Measurements from ENCODE around the gene NPTN. TPM values are rescaled to one million over a fixed set of nuclear protein-coding genes. Genes with fewer than 3 reads are reported as not detected.
A peak's percentile ranks its signal among the peaks of the same experiment; 100 is the strongest.

NPTN gene
- total RNA-seq, 1 experiment from 2014 or later = 71.0 TPM

- ChIA-PET POLR2A (interaction anchor here (0.6 to 15.3 kb wide), 7 partner anchors 8 to 152 kb away, joined by 3 to 270 read pairs (median 3); no protein-coding TSS in a partner anchor), CTCF (interaction anchor here (0.6 to 9.6 kb wide), 3 partner anchors 8 to 811 kb away, joined by 3 to 308 read pairs (median 4); no protein-coding TSS in a partner anchor)
- BruUV-seq (replicated peaks) = no TSS peak
- peak overlapping the region; percentile 37 for H3K27ac Mint-ChIP-seq (ENCODE audit: low read depth, unreplicated experiment)
- H3K36me3 Mint-ChIP-seq (ENCODE audit: insufficient read depth, unreplicated experiment) = no peaks in the 10 kb centered on the region
- no peaks in the 10 kb centered on the region for H3K9me3 Mint-ChIP-seq (ENCODE audit: unreplicated experiment)
- no peak for TF ChIP-seq CTCF (IDR thresholded peaks at IDR 0.05; ENCODE audit: unreplicated experiment)
- peak overlapping the region; percentile 15 for H3K4me3 Mint-ChIP-seq (ENCODE audit: unreplicated experiment)
- intact Hi-C loops (cut with micrococcal nuclease) = no loop called here
- H3K27me3 Mint-ChIP-seq (ENCODE audit: insufficient read depth, unreplicated experiment) = no peaks in the 10 kb centered on the region
- peaks cover 49% of the 10 kb centered on the region for H3K4me1 Mint-ChIP-seq (ENCODE audit: insufficient read depth, unreplicated experiment)
- no peak for DNase-seq (ENCODE audit: unreplicated experiment)
These were observed 5.1 kb downstream of the NPTN start for GRCh38 chr15:73628102-73628501.

DNA sequence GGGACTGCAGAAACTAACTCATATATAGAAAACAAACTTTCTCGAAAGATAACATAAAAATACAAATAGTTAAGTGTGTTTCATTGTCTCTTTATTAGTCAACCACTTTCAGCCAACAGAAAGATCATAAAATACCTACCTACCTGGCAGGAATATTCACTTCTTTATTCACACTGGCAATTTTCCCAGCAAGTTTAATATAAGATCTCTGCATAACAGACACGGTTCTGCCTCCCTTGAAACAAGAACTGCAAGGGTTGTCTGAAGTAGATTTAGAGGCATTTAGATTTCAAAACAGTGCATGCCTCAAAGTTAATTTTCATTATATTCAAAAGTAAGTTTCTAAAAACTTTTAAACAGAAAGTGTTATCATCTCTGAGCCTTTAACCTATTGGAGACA, 7.1 kb downstream of the NPTN start:
- H3K4me3 Mint-ChIP-seq (ENCODE audit: unreplicated experiment) = peak overlapping the region; percentile 12
- CTCF ChIA-PET = interaction anchor here (0.6 to 1.2 kb wide), 3 partner anchors 10 to 21 kb away, joined by 4 to 5 read pairs (median 5); no protein-coding TSS in a partner anchor
- POLR2A ChIA-PET = interaction anchor here (0.7 to 15.3 kb wide), 4 partner anchors 9 to 23 kb away, joined by 4 to 270 read pairs (median 13); no protein-coding TSS in a partner anchor
- H3K27ac Mint-ChIP-seq (ENCODE audit: low read depth, unreplicated experiment) = peak overlapping the region; percentile 32
- no peaks in the 10 kb centered on the region for H3K36me3 Mint-ChIP-seq (ENCODE audit: insufficient read depth, unreplicated experiment)
- no TSS peak for BruUV-seq (replicated peaks)
- peaks cover 40% of the 10 kb centered on the region for H3K4me1 Mint-ChIP-seq (ENCODE audit: insufficient read depth, unreplicated experiment)
- intact Hi-C loops (cut with micrococcal nuclease) = no loop called here
- no peak for DNase-seq (ENCODE audit: unreplicated experiment)
- H3K27me3 Mint-ChIP-seq (ENCODE audit: insufficient read depth, unreplicated experiment) = no peaks in the 10 kb centered on the region
- TF ChIP-seq CTCF (IDR thresholded peaks at IDR 0.05; ENCODE audit: unreplicated experiment) = no peak
- no peaks in the 10 kb centered on the region for H3K9me3 Mint-ChIP-seq (ENCODE audit: unreplicated experiment)

- Mint-ChIP-seq H3K4me3 (ENCODE audit: unreplicated experiment) (no peak overlapping the region), H3K27me3 (ENCODE audit: insufficient read depth, unreplicated experiment) (no peaks in the 10 kb centered on the region), H3K9me3 (ENCODE audit: unreplicated experiment) (no peaks in the 10 kb centered on the region), H3K27ac (ENCODE audit: low read depth, unreplicated experiment) (no peak overlapping the region), H3K36me3 (ENCODE audit: insufficient read depth, unreplicated experiment) (no peaks in the 10 kb centered on the region), H3K4me1 (ENCODE audit: insufficient read depth, unreplicated experiment) (peaks cover 33% of the 10 kb centered on the region)
- intact Hi-C loops (cut with micrococcal nuclease) = no loop called here
- BruUV-seq (replicated peaks) = no TSS peak
- TF ChIP-seq CTCF (IDR thresholded peaks at IDR 0.05; ENCODE audit: unreplicated experiment) = no peak
- DNase-seq (ENCODE audit: unreplicated experiment) = no peak
- POLR2A ChIA-PET = interaction anchor here (4.3 to 15.3 kb wide), 3 partner anchors 8 to 22 kb away, joined by 22 to 270 read pairs (median 128); partner anchors contain the start of gene NPTN
- CTCF ChIA-PET = interaction anchor here (0.6 to 2.3 kb wide), 3 partner anchors 10 to 51 kb away, joined by 3 to 12 read pairs (median 4); no protein-coding TSS in a partner anchor
These were observed 8.7 kb downstream of the NPTN start for GRCh38 chr15:73624530-73624929.

GRCh38 chr15:73621286-73621826, 11.8 kb downstream of the NPTN start:
- H3K4me1 Mint-ChIP-seq (ENCODE audit: insufficient read depth, unreplicated experiment) = peaks cover 22% of the 10 kb centered on the region
- no peak for DNase-seq (ENCODE audit: unreplicated experiment)
- peaks cover 16% of the 10 kb centered on the region for H3K36me3 Mint-ChIP-seq (ENCODE audit: insufficient read depth, unreplicated experiment)
- TF ChIP-seq CTCF (IDR thresholded peaks at IDR 0.05; ENCODE audit: unreplicated experiment) = no peak
- ChIA-PET POLR2A (interaction anchor here (13.4 to 15.3 kb wide), 2 partner anchors 11 to 18 kb away, joined by 128 to 270 read pairs; partner anchors contain the start of gene NPTN), CTCF (interaction anchor here (0.6 to 2.5 kb wide), 3 partner anchors 13 to 48 kb away, joined by 3 to 15 read pairs (median 3); no protein-coding TSS in a partner anchor)
- no peaks in the 10 kb centered on the region for H3K9me3 Mint-ChIP-seq (ENCODE audit: unreplicated experiment)
- no peak overlapping the region for H3K27ac Mint-ChIP-seq (ENCODE audit: low read depth, unreplicated experiment)
- intact Hi-C loops (cut with micrococcal nuclease) = no loop called here
- no peak overlapping the region for H3K4me3 Mint-ChIP-seq (ENCODE audit: unreplicated experiment)
- BruUV-seq (replicated peaks) = no TSS peak
- no peaks in the 10 kb centered on the region for H3K27me3 Mint-ChIP-seq (ENCODE audit: insufficient read depth, unreplicated experiment)

Data from MCF 10A (cell line).